Coronary artery (tissue), 2 donors: ENCODE results near the gene RGL1.

Experiments
- DNase-seq: peaks from one replicate; pipeline ENCODE4 v3.0.0-alpha.2; 2017; ENCODE audit warnings: low spot score
- H3K27ac ChIP-seq, 2 donors: fragments of 200-600 bp; sonication (generic); one replicate each; pipeline ENCODE4 v1.5.1; 2016 to 2019
- H3K4me3 ChIP-seq: fragments of 200-600 bp; sonication (generic); 2 replicates; pipeline ENCODE4 v1.5.1; 2016; ENCODE audit warnings: mild to moderate bottlenecking, moderate library complexity
- TF ChIP-seq, protein P1 (sequence below): fragments of 200-600 bp; sonication (generic); IDR thresholded peaks from one replicate; pipeline ENCODE4 v1.5.1; 2019; ENCODE audit warnings: antibody characterized with exemption

Gene RGL1

DNA sequence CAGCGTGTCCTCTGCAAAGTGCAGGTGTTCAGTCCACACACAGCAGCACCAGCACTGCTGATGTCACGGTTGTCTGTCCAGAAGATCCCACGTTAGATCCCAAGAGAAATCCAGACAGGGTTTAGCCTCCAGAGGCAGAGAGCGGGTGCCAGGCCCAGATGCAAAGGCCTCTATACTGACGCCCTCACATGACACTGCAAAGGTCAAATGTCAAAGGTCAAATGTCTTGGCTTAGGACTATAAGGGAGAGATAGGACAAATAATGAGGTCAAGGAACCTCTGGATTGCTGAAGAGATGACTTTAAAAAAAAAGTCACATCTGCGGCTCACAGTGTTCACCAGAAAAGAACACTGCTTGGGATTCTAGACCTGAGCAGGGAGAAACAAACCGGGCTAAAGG lies 131.1 kb downstream of the RGL1 start:
- Histone ChIP-seq H3K27ac (no peak overlapping the region), H3K4me3 (no peak overlapping the region)
- no peak for DNase-seq
- TF ChIP-seq, protein P1, sequence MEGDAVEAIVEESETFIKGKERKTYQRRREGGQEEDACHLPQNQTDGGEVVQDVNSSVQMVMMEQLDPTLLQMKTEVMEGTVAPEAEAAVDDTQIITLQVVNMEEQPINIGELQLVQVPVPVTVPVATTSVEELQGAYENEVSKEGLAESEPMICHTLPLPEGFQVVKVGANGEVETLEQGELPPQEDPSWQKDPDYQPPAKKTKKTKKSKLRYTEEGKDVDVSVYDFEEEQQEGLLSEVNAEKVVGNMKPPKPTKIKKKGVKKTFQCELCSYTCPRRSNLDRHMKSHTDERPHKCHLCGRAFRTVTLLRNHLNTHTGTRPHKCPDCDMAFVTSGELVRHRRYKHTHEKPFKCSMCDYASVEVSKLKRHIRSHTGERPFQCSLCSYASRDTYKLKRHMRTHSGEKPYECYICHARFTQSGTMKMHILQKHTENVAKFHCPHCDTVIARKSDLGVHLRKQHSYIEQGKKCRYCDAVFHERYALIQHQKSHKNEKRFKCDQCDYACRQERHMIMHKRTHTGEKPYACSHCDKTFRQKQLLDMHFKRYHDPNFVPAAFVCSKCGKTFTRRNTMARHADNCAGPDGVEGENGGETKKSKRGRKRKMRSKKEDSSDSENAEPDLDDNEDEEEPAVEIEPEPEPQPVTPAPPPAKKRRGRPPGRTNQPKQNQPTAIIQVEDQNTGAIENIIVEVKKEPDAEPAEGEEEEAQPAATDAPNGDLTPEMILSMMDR: no peak

DNA sequence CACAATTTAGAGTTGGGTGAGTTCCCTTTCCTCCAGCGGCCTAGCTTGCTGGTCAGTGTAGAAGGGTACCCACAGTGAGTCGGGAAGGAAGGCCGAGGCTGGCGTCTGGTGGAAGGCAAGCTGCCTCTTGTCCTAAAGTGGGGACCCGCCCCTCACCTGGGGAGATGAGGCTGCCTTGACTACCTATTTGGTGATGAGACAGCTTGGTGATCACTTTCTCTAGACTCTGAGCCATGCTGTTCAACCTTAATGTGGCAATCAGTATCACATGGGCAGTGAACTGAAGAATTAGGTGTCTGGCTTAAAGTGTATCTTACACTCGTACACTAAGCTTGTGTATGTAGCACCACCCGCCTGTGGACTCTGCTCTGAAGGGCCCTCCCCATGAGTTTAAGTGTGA lies 131.9 kb downstream of the RGL1 start:
- Histone ChIP-seq H3K4me3 (no peak overlapping the region), H3K27ac (no peak overlapping the region)
- TF ChIP-seq, protein P1: no peak
- DNase-seq: no peak

DNA sequence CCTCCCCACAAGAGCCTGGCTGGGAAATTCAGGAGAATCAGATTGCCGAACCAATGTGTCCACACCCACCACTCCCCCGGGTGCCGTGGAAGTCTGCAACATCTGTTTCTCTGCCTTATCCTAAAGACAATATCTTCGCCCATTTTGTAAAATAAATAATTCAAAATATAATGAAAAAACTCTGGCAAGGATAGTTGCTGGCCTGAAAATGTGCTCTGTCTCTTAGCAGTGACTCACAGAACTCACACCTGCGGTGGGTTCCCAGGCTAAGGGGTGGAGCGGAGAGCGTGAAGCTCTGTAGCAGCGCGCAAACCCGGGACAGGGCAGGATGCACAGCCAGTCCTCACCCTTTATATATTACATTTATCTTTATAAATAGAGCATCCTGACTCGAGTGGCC lies 132.7 kb downstream of the RGL1 start:
- no peak for DNase-seq
- TF ChIP-seq, protein P1: no peak
- H3K27ac ChIP-seq: no peak overlapping the region
- H3K4me3 ChIP-seq: no peak overlapping the region

DNA sequence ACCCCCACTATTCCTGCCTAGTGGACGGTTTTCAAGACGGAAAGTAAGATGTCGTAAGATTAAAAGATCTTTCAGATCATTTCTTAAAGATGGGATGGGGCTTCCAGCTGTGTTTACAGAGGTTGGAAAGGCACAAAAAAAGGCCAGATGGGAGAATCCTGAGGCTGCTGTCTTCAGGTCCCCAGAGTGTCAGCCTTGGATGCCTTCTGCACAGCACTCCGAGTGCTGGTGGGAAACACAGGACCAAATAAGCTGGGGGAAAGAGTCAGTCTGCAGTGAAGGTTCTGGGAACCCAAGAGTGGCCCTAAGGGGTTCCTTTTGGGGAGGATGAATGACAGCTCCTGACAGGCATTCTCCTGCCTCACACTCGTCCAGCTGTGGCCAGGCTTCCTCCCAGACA lies 136.1 kb downstream of the RGL1 start:
- Histone ChIP-seq H3K27ac (no peak overlapping the region), H3K4me3 (no peak overlapping the region)
- TF ChIP-seq, protein P1: no peak
- DNase-seq: no peak

DNA sequence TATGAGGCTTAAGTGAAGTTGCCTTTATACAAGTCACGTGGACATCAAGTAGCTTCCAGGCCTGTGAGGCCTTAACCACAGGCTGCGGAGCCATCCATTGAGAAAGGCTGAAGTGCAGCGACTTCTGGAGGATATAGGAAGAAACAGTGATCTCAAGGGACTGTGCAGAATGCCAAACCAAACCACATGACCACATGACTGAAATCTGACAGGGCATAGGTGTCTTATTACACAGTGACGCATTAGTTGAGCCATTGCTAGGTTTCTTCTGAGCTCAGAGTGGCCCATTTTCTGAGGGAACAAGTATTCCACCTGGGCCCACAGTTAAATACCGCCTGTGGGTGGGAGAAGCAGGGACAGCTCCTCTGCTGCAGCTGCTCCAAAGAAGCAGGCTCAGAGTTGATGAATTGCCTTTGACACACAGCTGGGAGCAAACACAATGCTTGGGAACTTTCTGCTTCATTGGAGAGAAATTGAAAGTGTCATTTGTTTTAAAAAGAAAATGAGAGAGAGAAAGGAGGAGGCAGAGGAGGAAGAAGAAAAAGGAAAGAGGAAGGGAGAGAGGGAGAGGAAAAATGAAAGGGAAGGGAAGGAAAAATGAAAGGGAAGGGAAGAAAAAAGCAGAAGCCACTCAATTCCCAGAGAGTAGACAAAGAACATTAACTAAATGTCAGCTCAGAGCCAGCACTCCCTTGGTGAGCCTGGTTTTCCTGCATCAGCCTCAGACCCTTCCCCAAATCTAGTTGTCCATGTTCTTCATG lies 138.2 kb downstream of the RGL1 start:
- no peak for DNase-seq
- Histone ChIP-seq H3K4me3 (no peak overlapping the region), H3K27ac (no peak overlapping the region)
- TF ChIP-seq, protein P1: no peak

DNA sequence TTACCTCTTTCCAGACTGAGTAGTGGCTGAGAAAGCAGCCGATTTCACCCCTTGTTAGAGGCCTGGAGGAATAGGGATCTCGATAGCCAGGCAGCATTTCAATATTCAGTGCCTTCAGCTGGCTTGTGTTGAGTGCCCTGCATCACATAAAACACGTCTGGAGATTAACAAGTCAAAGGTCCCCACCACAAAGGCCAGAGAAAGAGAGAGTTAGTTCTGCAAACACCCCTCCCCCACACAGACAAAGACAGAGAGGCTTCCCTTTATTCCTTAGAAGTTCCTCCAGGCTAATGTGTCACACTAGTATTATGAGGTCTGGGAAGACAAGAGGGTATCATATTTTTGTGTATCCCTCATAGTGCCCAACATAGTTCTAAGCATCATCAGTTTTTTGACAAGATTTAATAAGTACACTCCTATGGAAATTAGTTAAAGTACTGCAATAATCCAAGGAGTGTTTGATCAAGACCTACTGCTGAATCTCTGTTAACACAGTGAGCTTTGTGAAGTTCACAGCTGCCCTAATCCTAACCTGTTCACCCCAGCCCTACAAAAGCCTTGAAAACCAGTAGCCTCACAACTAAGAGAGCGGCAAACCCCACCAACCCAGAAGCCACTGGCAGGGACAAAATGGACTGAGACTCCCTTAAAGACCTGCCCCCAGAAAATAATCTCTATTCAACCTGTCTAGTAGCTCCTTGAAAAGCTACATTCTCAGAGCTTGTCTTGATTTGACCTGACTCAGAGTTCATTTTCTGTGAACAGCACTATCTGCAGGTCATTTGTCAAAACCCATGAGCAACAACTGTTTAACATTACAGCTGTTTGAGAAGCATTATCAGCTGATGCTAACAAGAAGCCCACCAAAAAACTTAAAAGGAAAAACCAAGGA lies 140.8 kb downstream of the RGL1 start:
- DNase-seq: no peak
- Histone ChIP-seq H3K27ac (no peak overlapping the region), H3K4me3 (no peak overlapping the region)
- TF ChIP-seq, protein P1: no peak

DNA sequence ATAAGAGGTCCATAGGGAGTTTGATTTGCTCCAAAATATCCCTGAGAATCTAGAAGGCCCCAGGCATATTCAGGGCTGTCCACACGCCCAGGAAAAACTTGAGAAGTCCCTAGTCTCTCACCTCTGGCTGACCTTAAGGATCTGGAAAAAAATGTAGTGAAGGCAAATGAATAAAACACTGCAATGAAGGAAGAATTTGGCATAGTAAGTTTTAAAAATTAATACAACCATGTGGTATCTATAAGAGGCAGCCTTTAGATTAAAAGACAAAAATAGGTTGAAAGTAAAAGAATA lies 141.3 kb downstream of the RGL1 start:
- DNase-seq: no peak
- Histone ChIP-seq H3K27ac (no peak overlapping the region), H3K4me3 (no peak overlapping the region)
- TF ChIP-seq, protein P1: no peak
